Measurements from ENCODE around the gene FLT3. TPM values are rescaled to one million over a fixed set of nuclear protein-coding genes. Genes with fewer than 3 reads are reported as not detected.

Gene FLT3
- total and polyA plus RNA-seq, 2 experiments from 2014 or later = 0.10 to 0.29 TPM

DNA sequence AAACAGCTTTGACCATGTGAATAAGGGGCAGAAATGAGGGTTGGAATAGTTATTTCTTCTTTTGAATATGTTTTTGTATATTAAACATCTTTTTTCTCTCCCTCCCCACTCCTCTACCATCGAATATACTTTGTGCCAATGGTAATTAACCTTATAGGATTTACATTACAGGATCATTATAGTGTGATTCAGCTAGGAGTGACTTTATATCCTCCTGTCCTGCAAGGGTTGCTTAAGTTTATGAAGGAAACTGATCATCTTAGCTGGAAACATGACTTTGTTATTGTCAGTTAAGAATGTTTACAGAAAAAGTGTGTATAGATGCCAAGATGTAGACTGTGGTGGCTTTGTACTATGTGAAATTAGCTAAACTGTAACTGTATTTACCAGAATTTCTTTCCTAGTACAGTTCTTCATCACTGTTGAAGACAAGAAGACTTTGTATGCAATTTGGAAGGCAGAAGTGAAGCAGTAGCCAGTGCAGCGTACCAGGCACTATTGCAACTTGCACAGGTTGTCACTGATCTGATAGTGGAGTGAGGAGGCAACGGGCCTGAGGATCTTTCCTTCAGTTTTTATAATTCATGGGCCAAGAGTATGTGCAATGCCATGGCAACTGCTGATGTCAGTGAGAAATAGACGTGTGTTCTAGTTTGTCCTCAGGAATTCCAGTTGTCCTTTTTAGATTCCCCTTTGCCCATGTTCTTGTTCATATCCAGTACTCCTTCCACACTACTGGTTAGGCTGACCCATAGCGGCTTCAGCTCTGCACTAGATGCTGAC is 29.7 kb upstream of the FLT3 start:
- Histone ChIP-seq H3K27ac (no peak overlapping the region), H2AFZ (no peak overlapping the region), H3K79me2 (no peaks in the 10 kb centered on the region), H3K9me2 (replicated peaks; ENCODE audit: insufficient read depth) (no peaks in the 10 kb centered on the region), H4K20me1 (ENCODE audit: insufficient read depth, poor library complexity, severe bottlenecking) (no peaks in the 10 kb centered on the region), H3K36me3 (replicated peaks; ENCODE audit: insufficient read depth, low read depth) (no peaks in the 10 kb centered on the region), H3K27me3 (no peaks in the 10 kb centered on the region), H3K9me3 (ENCODE audit: low read depth) (no peaks in the 10 kb centered on the region), H3K4me1 (ENCODE audit: insufficient read depth) (no peaks in the 10 kb centered on the region), H3K4me3 (no peak overlapping the region), H3K4me2 (no peak overlapping the region)
- no peak for TF ChIP-seq EZH2phosphoT487 (IDR thresholded peaks at IDR 0.05; ENCODE audit: low read depth, severe bottlenecking, unreplicated experiment)
- TF ChIP-seq, protein P1, sequence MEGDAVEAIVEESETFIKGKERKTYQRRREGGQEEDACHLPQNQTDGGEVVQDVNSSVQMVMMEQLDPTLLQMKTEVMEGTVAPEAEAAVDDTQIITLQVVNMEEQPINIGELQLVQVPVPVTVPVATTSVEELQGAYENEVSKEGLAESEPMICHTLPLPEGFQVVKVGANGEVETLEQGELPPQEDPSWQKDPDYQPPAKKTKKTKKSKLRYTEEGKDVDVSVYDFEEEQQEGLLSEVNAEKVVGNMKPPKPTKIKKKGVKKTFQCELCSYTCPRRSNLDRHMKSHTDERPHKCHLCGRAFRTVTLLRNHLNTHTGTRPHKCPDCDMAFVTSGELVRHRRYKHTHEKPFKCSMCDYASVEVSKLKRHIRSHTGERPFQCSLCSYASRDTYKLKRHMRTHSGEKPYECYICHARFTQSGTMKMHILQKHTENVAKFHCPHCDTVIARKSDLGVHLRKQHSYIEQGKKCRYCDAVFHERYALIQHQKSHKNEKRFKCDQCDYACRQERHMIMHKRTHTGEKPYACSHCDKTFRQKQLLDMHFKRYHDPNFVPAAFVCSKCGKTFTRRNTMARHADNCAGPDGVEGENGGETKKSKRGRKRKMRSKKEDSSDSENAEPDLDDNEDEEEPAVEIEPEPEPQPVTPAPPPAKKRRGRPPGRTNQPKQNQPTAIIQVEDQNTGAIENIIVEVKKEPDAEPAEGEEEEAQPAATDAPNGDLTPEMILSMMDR (IDR thresholded peaks at IDR 0.05; ENCODE audit: poor library complexity) = no peak
- no peak for TF ChIP-seq EZH2 (IDR thresholded peaks at IDR 0.05; ENCODE audit: borderline replicate concordance)
- 78% methylated on average over 5 of the region's 5 CpGs for WGBS (ENCODE audit: low lambda C conversion rate, missing lambda C conversion rate)
- DNase-seq (ENCODE audit: low spot score) = no peak

DNA sequence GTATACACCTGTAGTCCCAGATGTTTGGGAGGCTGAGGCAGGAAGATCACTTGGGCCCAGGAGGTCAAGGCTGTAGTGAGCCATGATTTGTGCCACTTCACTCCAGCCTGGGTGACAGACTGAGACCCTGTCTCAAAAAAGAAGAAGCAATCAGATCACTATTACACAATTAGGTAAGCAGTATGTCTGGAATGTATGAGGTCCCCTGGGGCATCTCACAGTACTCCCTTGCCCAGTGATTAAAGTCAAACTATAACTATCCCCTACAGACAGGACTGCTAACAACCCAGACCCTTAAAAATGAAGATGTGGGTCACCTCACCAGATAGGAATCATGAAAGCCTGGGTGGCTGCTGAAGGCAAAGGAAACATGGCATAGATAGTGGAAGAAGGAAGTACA is 28.6 kb upstream of the FLT3 start:
- Histone ChIP-seq H4K20me1 (ENCODE audit: insufficient read depth, poor library complexity, severe bottlenecking) (no peaks in the 10 kb centered on the region), H2AFZ (no peak overlapping the region), H3K27ac (no peak overlapping the region), H3K4me1 (ENCODE audit: insufficient read depth) (no peaks in the 10 kb centered on the region), H3K4me2 (no peak overlapping the region), H3K9me3 (ENCODE audit: low read depth) (no peaks in the 10 kb centered on the region), H3K36me3 (replicated peaks; ENCODE audit: insufficient read depth, low read depth) (no peaks in the 10 kb centered on the region), H3K27me3 (no peaks in the 10 kb centered on the region), H3K9me2 (replicated peaks; ENCODE audit: insufficient read depth) (no peaks in the 10 kb centered on the region), H3K4me3 (no peak overlapping the region), H3K79me2 (no peaks in the 10 kb centered on the region)
- no peak for TF ChIP-seq EZH2 (IDR thresholded peaks at IDR 0.05; ENCODE audit: borderline replicate concordance)
- no peak for TF ChIP-seq EZH2phosphoT487 (IDR thresholded peaks at IDR 0.05; ENCODE audit: low read depth, severe bottlenecking, unreplicated experiment)
- TF ChIP-seq, protein P1 (IDR thresholded peaks at IDR 0.05; ENCODE audit: poor library complexity) = no peak
- no peak for DNase-seq (ENCODE audit: low spot score)

DNA sequence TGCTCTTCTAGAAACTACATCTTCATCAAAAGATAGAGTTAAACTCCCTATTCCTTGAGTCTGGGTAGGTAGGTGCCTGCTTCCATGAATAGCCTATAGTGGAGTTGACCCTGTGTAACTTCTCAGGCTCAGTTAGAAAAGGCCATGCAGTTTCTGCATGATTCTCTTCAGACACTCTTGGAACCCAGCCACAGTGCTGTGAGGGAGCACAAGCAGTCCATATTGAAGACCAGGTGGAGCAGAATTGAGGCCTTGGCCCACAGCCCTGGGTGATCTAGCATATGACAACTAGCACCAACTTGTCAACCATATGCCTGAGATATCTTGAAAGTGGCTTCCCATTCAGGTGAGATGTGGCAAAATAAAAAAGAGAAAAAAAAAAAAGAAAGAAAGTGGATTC is 27.7 kb upstream of the FLT3 start:
- Histone ChIP-seq H3K9me3 (ENCODE audit: low read depth) (no peaks in the 10 kb centered on the region), H3K79me2 (no peaks in the 10 kb centered on the region), H4K20me1 (ENCODE audit: insufficient read depth, poor library complexity, severe bottlenecking) (no peaks in the 10 kb centered on the region), H2AFZ (no peak overlapping the region), H3K27ac (no peak overlapping the region), H3K4me3 (no peak overlapping the region), H3K27me3 (no peaks in the 10 kb centered on the region), H3K4me2 (no peak overlapping the region), H3K4me1 (ENCODE audit: insufficient read depth) (no peaks in the 10 kb centered on the region), H3K36me3 (replicated peaks; ENCODE audit: insufficient read depth, low read depth) (no peaks in the 10 kb centered on the region), H3K9me2 (replicated peaks; ENCODE audit: insufficient read depth) (no peaks in the 10 kb centered on the region)
- TF ChIP-seq EZH2 (IDR thresholded peaks at IDR 0.05; ENCODE audit: borderline replicate concordance) (no peak), EZH2phosphoT487 (IDR thresholded peaks at IDR 0.05; ENCODE audit: low read depth, severe bottlenecking, unreplicated experiment) (no peak)
- TF ChIP-seq, protein P1 (IDR thresholded peaks at IDR 0.05; ENCODE audit: poor library complexity) = no peak
- no peak for DNase-seq (ENCODE audit: low spot score)

Measured in hepatocyte (in vitro differentiated cells).